Activated CD4-positive, CD25-positive, alpha-beta regulatory T cell (primary cell): Measurements from ENCODE around the gene RPL13.
"Not testable (repeated sequence)": the region's sequence is repeated elsewhere in the genome, so short reads cannot be mapped to it uniquely, and the experiment has no call there.

Experiments used
- DNase-seq, 4 experiments: peaks; one replicate each; lab custom pipeline; 2025; lab: John Stamatoyannopoulos, UW

The RPL13 gene

GRCh38 chr16:89577055-89577759 lies 16.7 kb downstream of the RPL13 start:
- no peak for DNase-seq

- DNase-seq = no peak
These were observed 18.9 kb downstream of the RPL13 start for GRCh38 chr16:89579351-89579750.

- DNase-seq = no peak
These were observed 20.7 kb downstream of the RPL13 start for GRCh38 chr16:89581045-89581695.

- no peak for DNase-seq
These were observed 21.5 kb downstream of the RPL13 start for GRCh38 chr16:89581861-89582563.

GRCh38 chr16:89582614-89583196 lies 22.2 kb downstream of the RPL13 start:
- DNase-seq = no peak

GRCh38 chr16:89583197-89583894 lies 22.9 kb downstream of the RPL13 start:
- no peak for DNase-seq

- no peak for DNase-seq
These were observed 23.6 kb downstream of the RPL13 start for GRCh38 chr16:89583895-89584644.

GRCh38 chr16:89584768-89585549 lies 24.5 kb downstream of the RPL13 start:
- DNase-seq = no peak

GRCh38 chr16:89586218-89586617 lies 25.7 kb downstream of the RPL13 start:
- DNase-seq = no peak

GRCh38 chr16:89586853-89587252 lies 26.4 kb downstream of the RPL13 start:
- DNase-seq = no peak

GRCh38 chr16:89587676-89588075 lies 27.2 kb downstream of the RPL13 start:
- not testable (repeated sequence) for DNase-seq

GRCh38 chr16:89588413-89589109 lies 28.1 kb downstream of the RPL13 start:
- DNase-seq = no peak

GRCh38 chr16:89589241-89589926 lies 28.9 kb downstream of the RPL13 start:
- DNase-seq = no peak

GRCh38 chr16:89593841-89594240 lies 33.4 kb downstream of the RPL13 start:
- DNase-seq = no peak

GRCh38 chr16:89595330-89596060 lies 35.0 kb downstream of the RPL13 start:
- no peak for DNase-seq

- no peak for DNase-seq
These were observed 35.7 kb downstream of the RPL13 start for GRCh38 chr16:89596061-89596689.

GRCh38 chr16:89596957-89597649 lies 36.6 kb downstream of the RPL13 start:
- no peak for DNase-seq

GRCh38 chr16:89598199-89598598 lies 37.7 kb downstream of the RPL13 start:
- no peak for DNase-seq
